Mesendoderm (in vitro differentiated cells): Measurements from ENCODE around the gene C1orf216.
A peak's percentile ranks its signal among the peaks of the same experiment; 100 is the strongest.
"Not testable (repeated sequence)": the region's sequence is repeated elsewhere in the genome, so short reads cannot be mapped to it uniquely, and the experiment has no call there.

Experiments used
- DNase-seq: peaks from one replicate; pipeline ENCODE4 v3.0.0; 2013
- H2AK5ac ChIP-seq: 2 replicates; pipeline ENCODE4 v1.6.1; 2013; ENCODE audit warnings: low read length, inconsistent platforms
- H2BK120ac ChIP-seq: 2 replicates; pipeline ENCODE4 v1.6.1; 2013; ENCODE audit warnings: low read depth, mild to moderate bottlenecking, low read length, moderate library complexity, mixed read lengths
- H2BK15ac ChIP-seq: replicated peaks from 2 replicates; pipeline ENCODE4 v1.6.1; 2013; ENCODE audit warnings: low read depth, mild to moderate bottlenecking, moderate library complexity
- H2BK5ac ChIP-seq: 2 replicates; pipeline ENCODE4 v1.6.1; 2013; ENCODE audit warnings: low read length, inconsistent platforms
- H3K18ac ChIP-seq: 2 replicates; pipeline ENCODE4 v1.6.1; 2013; ENCODE audit warnings: mild to moderate bottlenecking, low read length, mixed read lengths
- H3K23ac ChIP-seq: one replicate; pipeline ENCODE4 v1.6.1; 2013; ENCODE audit warnings: low read length
- H3K27ac ChIP-seq: 2 replicates; pipeline ENCODE4 v1.5.1; 2013; ENCODE audit warnings: low read depth, mild to moderate bottlenecking, inconsistent platforms, low read length, moderate library complexity
- H3K27me3 ChIP-seq: 2 replicates; pipeline ENCODE4 v1.6.1; 2013; ENCODE audit warnings: low read length, control low read depth, mild to moderate bottlenecking, inconsistent platforms; ENCODE audit not compliant: insufficient read depth, poor library complexity
- H3K36me3 ChIP-seq: 2 replicates; pipeline ENCODE4 v1.6.1; 2013; ENCODE audit warnings: low read length, inconsistent platforms; ENCODE audit not compliant: control insufficient read depth, insufficient read depth
- H3K4ac ChIP-seq: one replicate; pipeline ENCODE4 v1.6.1; 2013; ENCODE audit warnings: low read depth, mild to moderate bottlenecking, low read length, moderate library complexity
- H3K4me1 ChIP-seq: 2 replicates; pipeline ENCODE4 v1.6.1; 2013; ENCODE audit warnings: low read depth, low read length, inconsistent platforms; ENCODE audit not compliant: control insufficient read depth
- H3K4me2 ChIP-seq: 2 replicates; pipeline ENCODE4 v1.6.1; 2013; ENCODE audit warnings: low read length
- H3K4me3 ChIP-seq: 2 replicates; pipeline ENCODE4 v1.5.1; 2013; ENCODE audit warnings: mild to moderate bottlenecking, low read length
- H3K56ac ChIP-seq: one replicate; pipeline ENCODE4 v1.6.1; 2013; ENCODE audit warnings: low read length
- H3K79me1 ChIP-seq: 2 replicates; pipeline ENCODE4 v1.6.1; 2013; ENCODE audit warnings: low read length, inconsistent platforms
- H3K79me2 ChIP-seq: 2 replicates; pipeline ENCODE4 v1.6.1; 2013; ENCODE audit warnings: mild to moderate bottlenecking, low read length; ENCODE audit not compliant: control insufficient read depth, insufficient read depth
- H3K9ac ChIP-seq: 2 replicates; pipeline ENCODE4 v1.6.1; 2013; ENCODE audit warnings: low read length, inconsistent platforms
- H4K5ac ChIP-seq: one replicate; pipeline ENCODE4 v1.6.1; 2013; ENCODE audit warnings: low read length
- H4K8ac ChIP-seq: one replicate; pipeline ENCODE4 v1.6.1; 2013; ENCODE audit warnings: low read depth, mild to moderate bottlenecking, control low read depth, low read length, moderate library complexity
- WGBS: extraction: QIAGEN DNeasy Blood & Tissue Kit; methylation state at CpG from one replicate; pipeline ENCODE4 v1.1.7; 2013; ENCODE audit warnings: low lambda C conversion rate, missing lambda C conversion rate; ENCODE audit not compliant: insufficient coverage; ENCODE audit errors: extremely low coverage; 5-methylcytosine and 5-hydroxymethylcytosine counted together

Gene C1orf216

GRCh38 chr1:35702508-35702907, 16.2 kb downstream of the C1orf216 start:
- Histone ChIP-seq H3K27me3 (no peaks in the 10 kb centered on the region), H2BK15ac (no peak overlapping the region), H3K4me2 (no peak overlapping the region), H4K8ac (no peak overlapping the region), H2AK5ac (no peak overlapping the region), H3K9ac (no peak overlapping the region), H3K27ac (no peak overlapping the region), H2BK5ac (no peak overlapping the region), H4K5ac (no peak overlapping the region), H3K4ac (no peak overlapping the region), H3K18ac (no peak overlapping the region), H3K23ac (no peak overlapping the region), H3K79me1 (no peaks in the 10 kb centered on the region), H2BK120ac (no peak overlapping the region), H3K56ac (no peak overlapping the region), H3K4me1 (peaks cover 5% of the 10 kb centered on the region), H3K36me3 (no peaks in the 10 kb centered on the region), H3K4me3 (no peak overlapping the region), H3K79me2 (no peaks in the 10 kb centered on the region)
- DNase-seq = peak; percentile 34
- no CpG with 5 or more reads among the region's 7 CpGs for WGBS

GRCh38 chr1:35699152-35699551, 19.5 kb downstream of the C1orf216 start:
- no CpG with 5 or more reads among the region's 1 CpG for whole genome bisulfite sequencing
- H3K4ac ChIP-seq, H3K36me3 ChIP-seq, H2BK15ac ChIP-seq, H3K4me2 ChIP-seq, H2BK5ac ChIP-seq, H2AK5ac ChIP-seq, H3K23ac ChIP-seq, H2BK120ac ChIP-seq, DNase-seq, H3K79me2 ChIP-seq, H4K8ac ChIP-seq, H3K27me3 ChIP-seq, H3K4me1 ChIP-seq, H3K27ac ChIP-seq, H3K4me3 ChIP-seq, H3K9ac ChIP-seq, H3K18ac ChIP-seq, H3K79me1 ChIP-seq, H4K5ac ChIP-seq: not testable (repeated sequence)
- peak overlapping the region; percentile 73 for H3K56ac ChIP-seq

- no peak overlapping the region for H2BK5ac ChIP-seq
- no peak overlapping the region for H3K27ac ChIP-seq
- no peaks in the 10 kb centered on the region for H3K36me3 ChIP-seq
- no peak for DNase-seq
- H4K8ac ChIP-seq = no peak overlapping the region
- H2BK15ac ChIP-seq = no peak overlapping the region
- no peak overlapping the region for H3K18ac ChIP-seq
- H2AK5ac ChIP-seq = no peak overlapping the region
- no peak overlapping the region for H3K9ac ChIP-seq
- H3K4me1 ChIP-seq = peaks cover 3% of the 10 kb centered on the region
- no peaks in the 10 kb centered on the region for H3K79me1 ChIP-seq
- H3K4me3 ChIP-seq = no peak overlapping the region
- no peak overlapping the region for H3K56ac ChIP-seq
- no peak overlapping the region for H3K4me2 ChIP-seq
- no peaks in the 10 kb centered on the region for H3K79me2 ChIP-seq
- H3K4ac ChIP-seq = no peak overlapping the region
- H3K23ac ChIP-seq = no peak overlapping the region
- whole genome bisulfite sequencing = no CpG with 5 or more reads among the region's 2 CpGs
- no peak overlapping the region for H4K5ac ChIP-seq
- H3K27me3 ChIP-seq = no peaks in the 10 kb centered on the region
- H2BK120ac ChIP-seq = no peak overlapping the region
Observed at GRCh38 chr1:35692317-35692716, 26.4 kb downstream of the C1orf216 start.

GRCh38 chr1:35691571-35692220, 27.0 kb downstream of the C1orf216 start:
- Histone ChIP-seq H3K56ac (no peak overlapping the region), H3K4me2 (no peak overlapping the region), H3K4ac (no peak overlapping the region), H3K9ac (no peak overlapping the region), H3K79me1 (no peaks in the 10 kb centered on the region), H3K36me3 (no peaks in the 10 kb centered on the region), H4K8ac (no peak overlapping the region), H3K23ac (no peak overlapping the region), H3K27me3 (no peaks in the 10 kb centered on the region), H2AK5ac (no peak overlapping the region), H3K27ac (no peak overlapping the region), H3K4me1 (peaks cover 3% of the 10 kb centered on the region), H2BK15ac (no peak overlapping the region), H2BK5ac (no peak overlapping the region), H3K79me2 (no peaks in the 10 kb centered on the region), H3K4me3 (no peak overlapping the region), H2BK120ac (no peak overlapping the region), H4K5ac (no peak overlapping the region), H3K18ac (no peak overlapping the region)
- DNase-seq = no peak
- WGBS = no CpG with 5 or more reads among the region's 8 CpGs

GRCh38 chr1:35691080-35691479, 27.6 kb downstream of the C1orf216 start:
- Histone ChIP-seq H3K56ac (no peak overlapping the region), H3K27ac (no peak overlapping the region), H3K4ac (no peak overlapping the region), H2BK120ac (no peak overlapping the region), H4K5ac (no peak overlapping the region), H3K4me1 (peaks cover 3% of the 10 kb centered on the region), H2BK5ac (no peak overlapping the region), H2AK5ac (no peak overlapping the region), H3K79me1 (no peaks in the 10 kb centered on the region), H2BK15ac (no peak overlapping the region), H3K79me2 (no peaks in the 10 kb centered on the region), H4K8ac (no peak overlapping the region), H3K18ac (no peak overlapping the region), H3K4me2 (no peak overlapping the region), H3K23ac (no peak overlapping the region), H3K9ac (no peak overlapping the region), H3K36me3 (no peaks in the 10 kb centered on the region), H3K27me3 (no peaks in the 10 kb centered on the region), H3K4me3 (no peak overlapping the region)
- no peak for DNase-seq
- no CpG with 5 or more reads among the region's 9 CpGs for WGBS

GRCh38 chr1:35690103-35690502, 28.6 kb downstream of the C1orf216 start:
- not testable (repeated sequence) for H3K4me1 ChIP-seq, H3K23ac ChIP-seq, H3K18ac ChIP-seq, H3K56ac ChIP-seq, H3K9ac ChIP-seq, H3K4me2 ChIP-seq, H3K27me3 ChIP-seq, H2BK5ac ChIP-seq, H4K8ac ChIP-seq, H3K36me3 ChIP-seq, DNase-seq, H3K4me3 ChIP-seq, H2BK15ac ChIP-seq, H3K27ac ChIP-seq, H2BK120ac ChIP-seq, H3K4ac ChIP-seq, H3K79me1 ChIP-seq, H3K79me2 ChIP-seq, H4K5ac ChIP-seq, H2AK5ac ChIP-seq
- WGBS = no CpG with 5 or more reads among the region's 4 CpGs
